ENCODE measurements around the gene FIBCD1.

- TF ChIP-seq CTCF (conservative IDR thresholded peaks at IDR 0.05): no peak
- no peak for TF ChIP-seq ZFX (IDR thresholded peaks at IDR 0.05)
Measured at GRCh38 chr9:130905125-130905901, 33.7 kb downstream of the FIBCD1 start.

Measured in C4-2B (cell line).